Activated CD4-positive, alpha-beta T cell treated with anti-CD3 and anti-CD28 coated beads, Interleukin-2, amount 50 U/mL, for 24 hours (primary cell): ENCODE results near the gene PKN3.
A peak's percentile ranks its signal among the peaks of the same experiment; 100 is the strongest.
"Not testable (repeated sequence)": the region's sequence is repeated elsewhere in the genome, so short reads cannot be mapped to it uniquely, and the experiment has no call there.

Experiments used
- DNase-seq, 2 donors: peaks; one replicate each; pipeline ENCODE4 v3.0.0-alpha.2; 2020; ENCODE audit warnings: low read depth in 1 of 2, low spot score in 1 of 2

The PKN3 gene

DNA sequence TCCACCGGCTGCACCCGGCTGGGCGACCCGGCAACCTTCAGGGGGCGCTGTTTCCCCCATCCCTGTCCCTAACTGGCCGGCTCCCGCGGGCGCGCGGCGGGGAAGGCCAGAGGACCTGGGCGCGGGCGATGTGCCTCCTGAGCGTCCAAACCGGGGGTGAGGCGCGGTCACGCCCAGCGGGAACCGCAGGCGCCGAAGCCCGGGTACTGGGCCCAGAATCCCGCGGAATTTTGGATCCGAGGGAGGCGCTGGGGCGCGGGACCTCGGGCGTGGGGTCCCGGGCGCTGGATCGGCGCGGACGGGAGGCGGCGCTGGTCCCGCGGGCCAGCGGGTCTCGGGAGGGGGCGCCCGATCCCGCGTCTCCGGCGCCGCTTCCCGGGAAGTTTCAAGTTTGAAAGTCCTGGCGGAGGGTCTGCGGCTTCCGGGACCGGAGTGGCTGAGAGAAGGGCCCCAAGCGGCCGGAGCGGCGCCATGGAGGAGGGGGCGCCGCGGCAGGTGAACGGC, at the start of gene PKN3:
Gene PKN3 (plus strand): TSS at position 59 of the 504 bp plus-strand sequence. CDS start 413 bp downstream, at position 472.
- DNase-seq: peak; percentile 76 to 83

DNA sequence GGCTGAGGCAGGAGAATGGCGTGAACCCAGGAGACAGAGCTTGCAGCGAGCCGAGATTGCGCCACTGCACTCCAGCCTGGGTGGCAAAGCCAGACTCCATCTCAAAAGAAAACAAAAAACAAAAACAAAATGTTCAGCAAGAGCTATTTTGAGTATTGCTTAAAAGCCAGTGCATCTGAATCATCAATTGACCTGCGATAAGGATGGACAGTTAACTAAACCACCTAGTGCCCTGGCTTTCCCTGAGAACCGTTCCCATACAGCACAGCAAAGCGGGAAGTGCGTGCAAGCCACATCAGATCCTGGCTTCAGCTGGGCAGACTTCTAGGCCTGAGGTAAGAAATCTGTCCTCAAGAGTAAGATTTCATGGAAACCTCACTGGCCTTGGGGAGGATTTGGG, 48.4 kb upstream of the PKN3 start:
- no peak for DNase-seq

DNA sequence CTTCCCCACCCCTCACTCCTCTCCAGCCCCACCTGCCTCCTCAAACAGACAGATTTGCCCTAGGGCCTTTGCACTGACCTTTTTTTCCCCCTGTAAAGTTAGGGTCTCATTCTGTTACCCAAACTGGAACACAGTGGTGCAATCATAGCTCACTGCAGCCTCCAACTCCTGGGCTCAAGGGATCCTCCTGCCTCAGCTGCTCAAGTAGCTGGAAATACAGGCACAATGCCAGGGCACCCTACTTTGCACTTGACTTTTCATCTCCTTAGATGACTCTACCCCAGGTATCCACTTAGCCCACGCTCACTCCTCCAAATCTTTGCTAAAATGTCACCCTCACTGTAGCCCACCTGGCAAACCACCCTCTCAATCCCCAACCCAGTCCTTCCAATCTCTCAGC, 47.8 kb upstream of the PKN3 start:
- DNase-seq: no peak

DNA sequence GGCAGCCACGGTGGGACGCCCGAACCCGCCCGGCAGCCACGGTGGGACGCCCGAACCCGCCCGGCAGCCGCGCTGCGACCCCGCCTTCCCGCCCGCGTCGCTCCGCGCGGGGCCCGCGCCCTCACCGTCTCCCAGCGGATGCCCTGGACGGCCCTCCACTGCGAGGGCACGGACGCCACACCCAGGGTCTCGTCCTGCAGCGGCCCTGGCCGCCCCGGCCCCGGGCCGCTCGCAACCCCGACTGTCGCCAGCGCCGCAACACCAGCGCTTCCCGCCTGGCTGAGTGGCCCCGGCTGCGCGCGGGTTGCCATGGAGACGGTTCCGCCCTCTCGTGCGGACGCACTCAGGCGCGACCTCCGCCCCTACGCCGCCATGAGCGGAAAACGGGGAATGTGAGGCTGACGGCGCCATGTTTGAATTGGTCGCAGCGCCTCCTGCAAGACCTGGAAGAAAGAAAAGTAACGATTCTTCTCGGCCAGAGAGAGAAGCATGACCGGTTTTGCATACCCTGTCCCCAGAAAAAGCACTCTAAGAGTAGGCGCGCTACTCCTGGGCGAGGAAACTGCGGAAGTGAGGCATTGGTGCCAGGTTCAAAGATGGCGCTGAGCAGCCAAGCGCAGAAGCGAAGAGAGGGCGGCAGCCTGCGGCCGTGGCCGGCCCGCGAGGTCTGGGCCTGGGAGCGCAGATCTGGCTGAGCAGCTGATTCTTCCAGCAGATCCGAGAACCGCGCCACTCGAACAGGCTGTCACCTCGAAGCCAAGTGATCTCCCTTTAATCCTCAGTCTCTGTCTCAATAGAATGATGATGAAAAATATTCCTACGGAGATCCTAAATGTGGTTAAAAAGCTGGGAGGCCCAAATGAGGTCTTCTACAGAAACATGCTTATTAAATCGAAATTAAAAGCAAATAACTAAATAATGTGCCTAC, 45.6 kb upstream of the PKN3 start, which contains the start of gene DYNC2I2:
Gene DYNC2I2 (minus strand): TSS at position 432 of the 928 bp plus-strand sequence. CDS start 121 bp downstream, at position 311.
- DNase-seq: peak; percentile 91 to 95

DNA sequence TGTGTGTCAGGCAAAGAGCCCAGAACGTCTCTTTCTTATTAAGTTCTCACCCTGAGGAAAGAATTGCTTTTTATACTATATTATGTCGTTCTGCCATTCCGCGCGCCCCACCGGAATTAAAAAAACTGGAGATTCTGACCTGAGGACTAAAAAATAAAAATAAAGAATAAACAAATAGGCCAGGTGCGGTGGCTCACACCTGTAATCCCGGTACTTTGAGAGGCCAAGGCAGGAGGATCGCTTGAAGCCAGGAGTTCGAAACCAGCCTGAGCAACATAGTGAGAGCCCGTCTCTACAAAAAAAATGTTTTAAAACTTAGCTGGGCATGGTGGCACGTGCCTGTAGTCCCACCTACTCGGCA, 45.0 kb upstream of the PKN3 start:
- DNase-seq: no peak

DNA sequence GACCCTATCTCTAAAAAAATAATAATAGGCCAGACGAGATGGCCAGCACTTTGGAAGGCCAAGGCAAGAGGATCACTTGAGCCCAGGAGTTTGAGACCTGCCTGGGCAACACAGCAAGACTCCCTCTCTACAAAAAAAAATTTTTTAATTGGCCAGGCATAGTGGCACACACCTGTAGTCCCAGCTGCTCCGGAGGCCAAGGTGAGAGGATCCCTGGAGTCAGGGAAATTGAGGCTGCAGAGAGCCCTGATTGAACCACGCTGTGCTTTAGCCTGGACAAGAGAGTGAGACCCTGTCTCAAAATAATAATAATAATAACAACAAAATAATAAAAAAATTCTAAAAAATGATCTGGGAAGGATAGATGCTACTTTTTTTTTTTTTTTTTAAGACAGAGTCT, 44.5 kb upstream of the PKN3 start:
- no peak for DNase-seq

DNA sequence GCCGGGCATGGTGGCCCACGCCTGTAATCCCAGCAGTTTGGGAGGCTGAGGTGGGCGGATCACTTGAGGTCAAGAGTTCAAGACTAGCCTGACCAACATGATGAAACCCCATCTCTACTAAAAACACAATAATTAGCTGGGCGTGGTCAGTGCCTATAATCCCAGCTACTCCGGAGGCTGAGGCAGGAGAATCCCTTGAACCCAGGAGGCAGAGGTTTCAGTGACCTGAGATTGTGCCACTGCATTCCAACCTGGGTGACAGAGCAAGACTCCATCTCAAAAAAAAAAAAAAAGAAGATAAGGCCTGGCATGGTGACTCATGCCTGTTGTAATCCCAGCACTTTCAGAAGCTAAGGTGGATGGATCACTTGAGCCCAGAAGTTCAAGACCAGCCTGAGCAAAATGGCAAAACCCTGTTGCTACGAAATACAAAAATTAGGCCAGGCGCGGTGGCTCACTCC, 35.8 kb upstream of the PKN3 start:
- not testable (repeated sequence) for DNase-seq

DNA sequence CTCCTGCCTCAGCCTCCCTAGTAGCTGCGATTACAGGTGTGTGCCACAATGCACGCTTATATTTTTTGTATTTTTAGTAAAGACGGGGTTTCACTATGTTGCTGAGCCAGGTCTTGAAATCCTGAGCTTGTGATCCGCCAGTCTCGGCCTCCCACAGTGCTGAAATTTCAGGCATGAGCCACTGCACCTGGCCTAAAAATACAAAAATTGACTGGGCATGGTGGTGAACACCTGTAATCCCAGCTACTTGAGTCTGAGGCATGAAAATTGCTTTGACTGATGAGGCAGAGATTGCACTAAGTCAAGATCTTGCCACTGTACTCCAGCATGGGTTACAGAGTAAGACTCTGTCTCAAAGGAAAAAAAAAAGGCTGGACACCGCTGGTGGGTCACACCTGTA, 32.5 kb upstream of the PKN3 start:
- DNase-seq: no peak

DNA sequence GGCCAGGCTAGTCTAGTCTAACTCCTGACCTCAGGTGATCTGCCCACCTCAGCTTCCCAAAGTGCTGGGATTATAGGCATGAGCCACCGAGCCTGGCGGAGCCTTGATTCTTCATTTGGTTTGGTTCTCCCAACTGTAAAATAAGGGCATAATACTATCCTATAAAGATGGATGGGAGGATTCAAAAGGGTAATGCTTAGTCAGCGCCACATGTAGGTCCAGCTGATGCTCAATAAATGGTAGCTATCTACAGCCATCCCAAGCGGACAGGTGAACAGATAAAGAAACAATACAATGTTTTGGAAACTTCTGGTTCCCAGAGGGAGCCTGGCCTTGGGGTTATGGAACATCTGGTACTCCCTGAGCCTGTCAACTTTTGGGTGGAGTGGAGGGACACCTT, 26.9 kb upstream of the PKN3 start:
- DNase-seq: no peak

DNA sequence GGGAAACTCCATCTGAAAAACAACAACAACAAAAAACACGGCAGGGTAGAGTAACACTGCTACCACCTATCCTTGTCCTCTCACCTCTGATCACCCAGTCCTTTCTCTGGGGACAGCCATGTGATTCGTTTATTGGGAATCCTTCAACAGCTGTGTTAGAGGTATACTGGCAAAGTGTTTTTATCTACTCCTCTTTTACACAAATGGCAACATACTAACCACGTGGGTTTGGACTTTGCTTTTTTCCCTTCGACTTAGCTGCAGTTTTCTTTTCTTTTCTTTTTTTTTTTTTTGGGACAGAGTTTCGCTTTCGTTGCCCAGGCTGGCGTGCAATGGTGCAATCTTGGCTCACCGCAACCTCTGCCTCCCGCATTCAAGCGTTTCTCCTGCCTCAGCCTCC, 24.5 kb upstream of the PKN3 start:
- no peak for DNase-seq

DNA sequence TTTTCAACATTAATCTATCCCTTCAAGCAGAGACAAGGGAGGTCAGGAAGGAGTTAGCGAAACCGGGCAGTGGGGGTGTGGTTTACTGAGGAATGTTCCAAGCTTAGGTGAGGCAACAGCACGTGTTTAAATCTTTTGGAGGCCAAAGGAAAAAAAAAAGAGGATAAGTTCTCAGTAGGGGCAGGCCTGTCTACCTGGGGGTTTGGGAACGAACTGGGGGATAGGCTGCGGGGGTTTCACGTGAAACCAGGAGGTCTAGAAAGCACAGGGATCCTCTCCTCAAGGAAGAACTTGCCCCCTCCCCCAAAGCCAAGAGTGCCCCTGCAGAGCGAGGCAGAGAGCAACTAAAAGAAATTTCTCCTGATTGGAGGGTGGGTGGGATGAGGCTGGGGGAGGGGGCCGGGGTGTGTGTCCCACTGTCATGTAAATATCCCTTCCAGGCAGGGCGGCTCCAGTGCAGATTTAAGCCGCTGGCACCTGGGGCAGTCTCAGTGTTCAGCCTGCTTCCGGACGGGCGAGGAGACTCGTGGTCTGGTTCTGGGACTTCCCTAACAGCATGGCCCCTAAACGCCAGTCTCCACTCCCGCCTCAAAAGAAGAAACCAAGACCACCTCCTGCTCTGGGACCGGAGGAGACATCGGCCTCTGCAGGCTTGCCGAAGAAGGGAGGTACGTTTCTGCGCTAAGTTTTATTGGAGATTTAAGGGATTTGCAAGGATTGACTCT, 18.8 kb upstream of the PKN3 start:
- peak in 1 of 2 donors; percentile 18 for DNase-seq

DNA sequence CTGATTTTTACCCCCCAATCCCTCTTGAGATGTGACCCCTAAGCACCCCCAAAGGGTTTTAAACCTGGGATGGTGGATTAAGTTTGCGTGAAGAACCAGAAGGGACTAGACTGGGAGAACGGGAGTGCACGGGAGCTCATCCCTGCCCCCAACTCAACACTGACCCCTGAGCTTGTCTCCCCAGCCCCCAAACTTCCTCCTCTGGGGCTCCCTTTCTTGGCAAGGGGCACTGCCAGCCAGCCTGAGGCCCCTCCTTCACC, 18.3 kb upstream of the PKN3 start:
- no peak for DNase-seq

DNA sequence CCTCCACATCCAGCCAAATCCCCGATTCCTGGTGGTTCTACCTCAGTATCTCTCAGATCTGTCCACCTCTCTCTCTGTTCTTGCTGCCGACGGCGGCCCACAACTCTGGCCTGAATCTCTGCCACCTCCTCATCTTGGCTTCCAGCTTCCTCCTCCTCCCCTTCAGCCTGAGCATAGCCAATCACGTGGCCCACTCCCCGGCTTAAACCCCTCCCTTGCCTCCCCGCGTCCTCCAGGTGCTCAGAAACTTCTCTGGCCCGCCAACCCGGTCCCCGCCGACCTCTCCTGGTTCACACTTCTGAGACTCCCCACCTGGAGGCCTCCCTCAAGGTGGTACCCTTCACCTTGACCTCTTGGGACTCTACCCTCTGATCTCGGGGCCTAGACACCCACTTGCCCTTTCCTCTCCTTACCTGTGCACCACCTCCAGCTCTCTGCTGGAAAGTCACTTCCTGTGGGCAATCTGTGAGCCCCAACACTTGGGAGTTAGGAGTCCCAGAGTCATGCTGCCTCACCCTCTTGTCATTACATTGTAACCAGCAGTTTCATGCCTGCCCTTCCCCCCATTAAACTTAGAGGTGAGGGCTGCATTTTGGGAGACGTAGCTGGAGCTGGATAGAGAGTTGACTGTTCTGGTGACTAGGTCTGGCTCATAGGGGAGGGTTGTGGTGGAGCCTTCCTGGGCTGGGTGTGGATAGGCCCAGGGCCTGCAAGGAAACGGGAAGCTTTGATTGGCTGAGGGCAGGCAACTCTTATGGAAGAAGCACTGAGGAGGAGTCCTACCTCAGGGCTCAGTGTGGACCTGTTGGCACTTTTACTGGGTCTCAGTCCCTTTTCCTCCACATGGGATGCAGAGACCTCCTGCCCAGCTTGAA, 17.7 kb upstream of the PKN3 start:
- DNase-seq: peak; percentile 33 to 71

DNA sequence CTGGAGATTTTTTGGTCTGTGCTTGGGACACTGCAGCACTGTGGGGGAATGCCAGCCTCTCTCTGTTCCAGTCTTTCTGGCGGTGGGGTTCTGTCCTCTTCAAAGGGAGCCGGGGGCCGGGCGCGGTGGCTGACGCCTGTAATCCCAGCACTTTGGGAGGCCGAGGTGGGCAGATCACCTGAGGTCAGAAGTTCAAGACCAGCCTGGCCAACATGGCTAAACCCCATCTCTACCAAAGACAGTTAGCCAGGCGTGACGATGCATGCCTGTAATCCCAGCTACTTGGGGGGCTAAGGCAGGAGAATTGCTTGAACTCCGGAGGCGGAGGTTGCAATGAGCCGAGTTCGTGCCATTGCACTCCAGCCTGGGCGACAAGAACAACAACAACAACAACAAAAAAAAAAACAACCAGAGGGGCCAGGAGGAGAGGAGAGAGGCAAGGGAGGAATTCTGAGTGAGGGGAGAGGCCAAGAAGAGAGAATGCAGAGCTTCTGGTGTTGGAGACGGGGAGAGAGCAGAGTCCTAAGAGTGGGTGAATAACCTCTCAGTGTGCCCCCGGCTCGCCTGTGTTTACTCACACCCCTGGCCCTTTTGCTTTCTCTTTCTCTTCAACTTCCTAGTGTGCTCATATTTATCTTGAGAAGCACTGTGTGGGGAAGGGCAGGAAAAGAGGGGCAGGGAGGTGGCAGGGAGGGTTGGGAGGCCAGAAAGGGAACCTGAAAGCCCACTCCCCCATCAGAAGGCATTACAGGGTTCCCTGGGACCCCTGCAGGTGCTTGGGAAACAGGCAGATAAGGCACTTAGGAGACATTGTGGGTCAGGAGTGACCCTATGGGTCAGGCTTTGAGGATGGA, 16.4 kb upstream of the PKN3 start:
- DNase-seq: peak in 1 of 2 donors; percentile 39

DNA sequence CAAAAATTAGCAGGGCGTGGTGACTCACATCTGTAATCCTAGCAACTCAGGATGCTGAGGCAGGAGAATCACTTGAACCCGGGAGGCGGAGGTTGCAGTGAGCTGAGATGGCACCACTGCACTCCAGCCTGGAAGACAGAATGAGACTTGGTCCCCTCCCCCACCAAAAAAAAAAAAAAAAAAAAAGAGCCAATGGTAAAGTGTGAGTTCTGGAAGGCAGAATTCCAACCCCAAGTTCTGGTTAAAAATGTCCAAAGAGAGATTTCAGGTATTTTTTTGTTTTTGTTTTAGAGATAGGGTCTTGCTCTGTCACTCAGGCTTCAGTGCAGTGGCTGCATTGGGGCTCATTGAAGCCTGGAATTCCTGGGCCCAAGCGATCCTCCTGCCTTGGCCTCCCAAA, 14.8 kb upstream of the PKN3 start:
- DNase-seq: no peak

DNA sequence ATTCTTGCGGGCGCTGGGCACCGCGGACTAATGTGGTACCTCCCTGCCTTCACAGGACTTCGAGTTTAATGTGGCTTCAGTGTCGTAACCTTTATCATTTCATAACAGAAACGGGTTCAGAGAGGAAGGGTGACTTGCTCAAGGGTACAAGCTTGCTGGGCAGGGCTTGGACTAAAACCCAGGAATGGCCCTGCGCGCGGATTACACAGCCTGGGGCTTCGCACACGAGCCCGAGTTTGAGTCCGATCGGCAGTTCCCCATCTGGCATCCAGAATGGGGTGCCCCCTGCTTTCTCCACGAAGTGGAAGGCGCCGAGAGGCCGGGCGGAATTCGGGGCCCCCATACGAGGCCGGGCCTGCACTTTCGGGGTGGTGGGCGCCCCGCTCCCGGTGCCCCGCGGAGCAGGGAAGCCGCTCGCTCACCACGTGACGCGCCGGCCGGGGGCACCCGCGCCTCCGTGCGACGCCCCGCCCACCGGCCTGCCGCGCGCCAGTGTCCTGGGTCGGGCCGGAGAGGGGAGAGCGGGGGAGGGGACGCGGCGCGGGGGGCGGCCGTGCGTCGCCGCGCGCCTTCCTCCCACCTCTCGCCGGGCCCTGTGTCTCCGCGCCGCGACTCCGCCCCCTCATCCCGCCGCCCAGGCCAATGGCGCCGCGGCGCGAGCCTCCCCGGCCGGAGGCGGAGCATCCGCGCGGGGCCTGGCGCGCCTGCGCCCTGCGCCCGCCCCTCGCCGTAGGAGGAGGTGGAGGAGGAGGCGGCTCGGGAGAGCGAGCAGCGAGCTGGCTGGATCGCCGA, 13.6 kb upstream of the PKN3 start, which contains the start of gene SET:
Gene SET (plus strand): TSS at position 722 of the 792 bp plus-strand sequence. CDS start 361 bp downstream, outside the sequence.
- DNase-seq: peak; percentile 81 to 85

DNA sequence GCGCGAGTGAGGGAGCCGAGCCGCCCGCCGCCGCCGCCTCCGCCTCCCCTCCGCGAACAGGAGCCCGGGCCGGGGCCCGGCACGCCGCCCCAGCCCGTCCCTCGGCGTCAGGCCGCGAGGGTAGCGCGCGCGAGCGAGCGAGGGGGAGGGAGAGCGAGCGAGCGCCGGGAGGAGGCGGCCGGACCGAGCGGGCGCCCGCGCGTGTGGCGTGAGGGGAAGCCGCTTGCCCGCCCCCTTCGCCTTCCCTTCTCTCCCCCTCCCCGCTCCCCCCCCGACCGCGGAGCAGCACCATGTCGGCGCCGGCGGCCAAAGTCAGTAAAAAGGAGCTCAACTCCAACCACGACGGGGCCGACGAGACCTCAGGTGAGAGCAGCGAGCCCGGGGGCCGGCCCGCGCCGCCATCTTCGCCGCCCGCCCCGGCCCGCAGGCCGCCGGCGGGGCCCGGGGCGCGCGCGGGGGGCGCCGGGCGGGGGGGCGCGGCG, 13.0 kb upstream of the PKN3 start:
- peak in 1 of 2 donors; percentile 32 for DNase-seq

DNA sequence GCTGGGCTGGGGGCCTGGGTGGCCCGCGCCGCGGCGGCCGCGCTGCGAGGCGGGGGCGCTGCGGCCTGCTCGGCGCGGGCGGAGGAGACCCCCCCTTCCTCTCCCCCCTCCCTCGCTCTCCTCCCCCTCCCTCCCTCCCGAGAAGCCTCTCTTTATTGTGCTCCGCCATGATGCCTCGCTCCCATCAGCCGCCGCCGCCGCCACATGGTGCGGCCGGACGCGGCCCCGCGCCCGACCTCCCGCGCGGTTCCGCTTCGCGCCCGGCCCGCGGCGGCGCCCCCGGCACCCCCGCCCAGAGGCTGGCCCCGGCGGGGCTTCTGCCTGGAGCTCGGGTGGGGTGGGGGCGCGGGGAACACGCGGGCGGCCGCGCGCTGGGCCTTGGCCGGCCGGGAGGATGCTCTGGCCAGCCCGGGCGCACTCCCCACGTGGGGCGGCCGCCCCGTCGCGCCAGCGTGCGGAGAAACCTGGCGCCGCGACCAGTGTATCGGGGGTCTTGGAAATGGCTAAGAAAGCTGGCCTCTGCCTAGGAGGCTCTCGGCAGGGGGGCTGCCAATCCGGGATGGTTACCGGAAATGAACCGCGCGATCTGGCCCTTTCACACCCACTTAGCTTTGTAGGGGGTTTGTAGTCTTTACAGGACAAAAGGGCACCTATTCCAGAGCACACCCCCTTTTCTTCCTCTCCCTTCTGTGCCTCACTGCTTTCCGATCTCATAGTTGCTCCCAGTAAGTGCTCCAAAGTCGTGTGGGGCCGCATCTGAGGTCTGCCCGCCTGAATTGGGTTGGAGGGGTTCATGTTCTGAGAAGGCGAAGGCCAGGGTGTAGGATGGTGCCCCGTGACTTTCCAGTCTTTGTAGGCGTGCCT, 12.3 kb upstream of the PKN3 start:
- peak; percentile 28 to 40 for DNase-seq
